K562 (cell line): Measurements from ENCODE around the gene FES. TPM values are rescaled to one million over a fixed set of nuclear protein-coding genes. Genes with fewer than 3 reads are reported as not detected.

Experiments used
- ASH1L ChIP-seq: fragments of 450-650 bp; IDR thresholded peaks from 2 replicates; pipeline ENCODE4 v1.6.1; 2018; ENCODE audit warnings: borderline replicate concordance, mild to moderate bottlenecking, low read depth; ENCODE audit not compliant: partially characterized antibody
- BRD4 ChIP-seq: fragments of 200-600 bp; sonication (generic); IDR thresholded peaks from 2 replicates; pipeline ENCODE4 v1.6.1; 2017; ENCODE audit warnings: inconsistent platforms
- CBX2 ChIP-seq: fragments of 200-600 bp; sonication (generic); IDR thresholded peaks from one replicate; pipeline ENCODE4 v1.6.1; 2012; ENCODE audit warnings: mild to moderate bottlenecking, low read length, inconsistent platforms; ENCODE audit not compliant: insufficient read depth, poor library complexity, severe bottlenecking
- E2F4 ChIP-seq: sonication (generic); formaldehyde crosslinking; IDR thresholded peaks from 2 replicates; pipeline ENCODE4 v1.8.0; 2022; ENCODE audit warnings: mild to moderate bottlenecking, low read depth, missing genetic modification reagents
- ESRRA ChIP-seq: fragments of 450-650 bp; IDR thresholded peaks from 2 replicates; pipeline ENCODE4 v1.6.1; 2014; ENCODE audit warnings: low read depth, mild to moderate bottlenecking, moderate library complexity, borderline replicate concordance
- FOSL1 ChIP-seq: fragments of 200-800 bp; sonication (Bioruptor generic); conservative IDR thresholded peaks from 2 replicates; pipeline ENCODE4 v1.6.1; 2016; ENCODE audit warnings: missing genetic modification characterization, missing compliant biosample characterization
- GTF2E2 ChIP-seq: fragments of 200-800 bp; sonication (Bioruptor generic); IDR thresholded peaks from 2 replicates; pipeline ENCODE4 v1.6.1; 2016; ENCODE audit warnings: missing genetic modification characterization, missing compliant biosample characterization
- MAZ ChIP-seq, 2 experiments: fragments of 450-650 bp in 1 of 2; sonication (generic) in 1 of 2; formaldehyde crosslinking; IDR thresholded peaks in 1 of 2; conservative IDR thresholded peaks in 1 of 2; 2 replicates each; pipeline versions ENCODE4 v1.4.0 to v1.5.0; 2020; ENCODE audit warnings: mild to moderate bottlenecking in 1 of 2, missing genetic modification reagents in 1 of 2
- MEF2D ChIP-seq: conservative IDR thresholded peaks from 2 replicates; pipeline ENCODE4 v1.6.1; 2016; ENCODE audit warnings: low read depth, missing genetic modification characterization, missing compliant biosample characterization
- MEIS2 ChIP-seq: fragments of 450-650 bp; IDR thresholded peaks from 2 replicates; pipeline ENCODE4 v1.6.1; 2014; ENCODE audit warnings: mild to moderate bottlenecking; ENCODE audit not compliant: partially characterized antibody
- MTA3 ChIP-seq: fragments of 450-650 bp; formaldehyde crosslinking; IDR thresholded peaks from 2 replicates; pipeline ENCODE4 v1.6.1; 2017; ENCODE audit warnings: mild to moderate bottlenecking, borderline replicate concordance
- NR3C1 ChIP-seq: sonication (generic); formaldehyde crosslinking; IDR thresholded peaks from 2 replicates; pipeline ENCODE4 v1.8.1; 2022; ENCODE audit warnings: missing genetic modification reagents
- PRDM10 ChIP-seq: fragments of 450-650 bp; IDR thresholded peaks from 2 replicates; pipeline ENCODE4 v1.6.1; 2018; ENCODE audit not compliant: partially characterized antibody
- PREB ChIP-seq: sonication (generic); formaldehyde crosslinking; IDR thresholded peaks from 2 replicates; pipeline ENCODE4 v1.8.1; 2023; ENCODE audit warnings: mild to moderate bottlenecking, missing genetic modification reagents
- RBM39 ChIP-seq: fragments of 200-400 bp; formaldehyde crosslinking; optimal IDR thresholded peaks from 2 replicates; pipeline ENCODE3; 2018; ENCODE audit warnings: low read depth, low read length
- RFX7 ChIP-seq: fragments of 250-450 bp; sonication (Bioruptor Pico); IDR thresholded peaks from 2 replicates; pipeline ENCODE4 v1.5.1; 2021; ENCODE audit warnings: mild to moderate bottlenecking
- TRIM24 ChIP-seq, 2 experiments: fragments of 450-650 bp; IDR thresholded peaks; 2 replicates each; pipeline ENCODE4 v1.6.1; 2016
- ZNF134 ChIP-seq: fragments of 250-450 bp; sonication (Bioruptor Pico); conservative IDR thresholded peaks from 2 replicates; pipeline ENCODE4 v1.4.0; 2020
- ZNF140 ChIP-seq: fragments of 250-450 bp; sonication (Bioruptor Pico); IDR thresholded peaks from 2 replicates; pipeline ENCODE4 v1.8.0; 2021; ENCODE audit warnings: moderate library complexity, mild to moderate bottlenecking, inconsistent platforms
- ZNF354B ChIP-seq: fragments of 250-450 bp; sonication (Bioruptor Pico); IDR thresholded peaks from 2 replicates; pipeline ENCODE4 v1.4.0; 2020
- polyA plus RNA-seq, 8 experiments: library from polyadenylated mRNA; depleted of rRNA in 4 of 8; stranded (reverse) in 5 of 8; unstranded in 3 of 8; fragments of >200 nt; fragmentation: Nextera tagmentation in 2 of 8; fragmentation: Illumina TruSeq in 1 of 8; extraction: Ambion mirVana in 2 of 8; extraction: Trizol in 1 of 8; gene quantifications; 2 replicates each; pipeline versions ENCODE4 v1.2.1 to v1.2.3, GENCODE V29; 2011 to 2014; ENCODE audit warnings: inconsistent platforms in 1 of 8, missing spikeins in 1 of 8
- total RNA-seq, 7 experiments: library from RNA; depleted of rRNA in 6 of 7; stranded (reverse); fragments of >200 nt in 6 of 7; fragmentation: Illumina TruSeq in 2 of 7; extraction: Trizol in 2 of 7; gene quantifications; 2 replicates each; pipeline versions ENCODE4 v1.2.1 to v1.2.3, GENCODE V29; 2011 to 2021; ENCODE audit warnings: low replicate concordance in 1 of 7

FES gene
- total and polyA plus RNA-seq, 9 of the 15 experiments (the other 6 are each of a cell fraction or from before 2014, with no cell fraction given) = 0.38 to 2.6 (median 0.82) TPM

GRCh38 chr15:90902040-90902839 is 17.9 kb downstream of the FES start (continued):
- TF ChIP-seq E2F4 (no peak), ZNF354B (CRISPR knock-in tag) (0 out of 2 replicates have a peak, but pooled peaks have one; percentile 33), MEF2D (tag) (no peak), MEIS2 (peak; percentile 50), CBX2 (no peak), ESRRA (no peak; the same call in 1 of the 2 replicates), ZNF134 (CRISPR knock-in tag) (no peak), MAZ (CRISPR knock-in tag; conservative IDR thresholded peaks at IDR 0.05 in 1 of 2, IDR thresholded peaks at IDR 0.05 in 1 of 2) (peak; percentile 13 to 58; a peak in 2 of 4 replicates), FOSL1 (tag) (no peak; the same call in 1 of the 2 replicates), MTA3 (peak; percentile 36; the same call in 1 of the 2 replicates), RFX7 (CRISPR knock-in tag) (0 out of 2 replicates have a peak, but pooled peaks have one; percentile 30), PREB (0 out of 2 replicates have a peak, but pooled peaks have one; percentile 76), TRIM24 (IDR thresholded peaks at IDR 0.05) (no peak), NR3C1 (no peak), RBM39 (peak; percentile 41), GTF2E2 (tag) (peak; percentile 44; the same call in 1 of the 2 replicates), ASH1L (no peak), BRD4 (peak; percentile 78), PRDM10 (peak; percentile 52), ZNF140 (CRISPR knock-in tag) (no peak)
